GM21529 (cell line): Measurements from ENCODE around the gene PTCD3.
A peak's percentile ranks its signal among the peaks of the same experiment; 100 is the strongest.

ENCODE experiments used
- ATAC-seq: cut with Tn5 transposase; IDR thresholded peaks from one replicate; pipeline ENCODE4 v1.9.1; 2021; ENCODE audit not compliant: unreplicated experiment

Gene PTCD3

DNA sequence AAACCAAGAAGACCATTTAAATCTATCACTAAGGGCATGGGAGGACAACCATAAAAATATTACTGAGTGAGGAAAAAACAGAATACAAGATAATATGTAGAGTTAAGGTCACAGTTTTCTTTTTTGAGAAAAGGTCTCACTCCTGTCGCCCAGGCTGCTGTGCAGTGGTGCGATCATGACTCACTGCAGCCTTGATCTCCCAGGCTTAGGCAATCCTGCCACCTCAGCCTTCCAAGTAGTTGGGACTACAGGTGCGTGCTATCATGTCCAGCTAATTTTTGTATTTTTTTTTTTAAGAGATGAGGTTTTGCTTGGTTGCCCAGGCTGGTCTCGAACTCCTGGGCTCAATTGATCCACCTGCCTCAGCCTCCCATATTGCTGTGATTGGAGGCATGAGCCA lies 24.3 kb upstream of the PTCD3 start:
- no peak for ATAC-seq

DNA sequence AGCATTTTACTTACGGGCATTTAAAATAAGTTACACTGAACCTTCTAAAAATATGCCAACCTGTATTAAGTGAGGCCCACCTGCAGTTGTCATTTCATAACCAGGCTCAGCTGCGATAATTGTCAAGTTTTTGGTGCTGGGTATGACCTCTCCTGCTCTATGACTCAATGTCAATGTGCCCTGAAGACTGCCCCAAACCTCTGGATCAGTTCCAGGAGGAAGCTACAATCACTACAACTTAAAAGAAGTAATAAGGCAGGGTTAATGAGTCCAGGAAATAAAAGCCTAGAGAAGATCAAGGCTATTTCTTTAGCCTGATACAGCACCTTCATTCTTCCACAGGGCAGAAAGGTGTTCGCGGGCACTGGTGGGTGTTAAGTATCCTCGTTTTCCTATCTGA lies 23.3 kb upstream of the PTCD3 start:
- ATAC-seq: no peak

DNA sequence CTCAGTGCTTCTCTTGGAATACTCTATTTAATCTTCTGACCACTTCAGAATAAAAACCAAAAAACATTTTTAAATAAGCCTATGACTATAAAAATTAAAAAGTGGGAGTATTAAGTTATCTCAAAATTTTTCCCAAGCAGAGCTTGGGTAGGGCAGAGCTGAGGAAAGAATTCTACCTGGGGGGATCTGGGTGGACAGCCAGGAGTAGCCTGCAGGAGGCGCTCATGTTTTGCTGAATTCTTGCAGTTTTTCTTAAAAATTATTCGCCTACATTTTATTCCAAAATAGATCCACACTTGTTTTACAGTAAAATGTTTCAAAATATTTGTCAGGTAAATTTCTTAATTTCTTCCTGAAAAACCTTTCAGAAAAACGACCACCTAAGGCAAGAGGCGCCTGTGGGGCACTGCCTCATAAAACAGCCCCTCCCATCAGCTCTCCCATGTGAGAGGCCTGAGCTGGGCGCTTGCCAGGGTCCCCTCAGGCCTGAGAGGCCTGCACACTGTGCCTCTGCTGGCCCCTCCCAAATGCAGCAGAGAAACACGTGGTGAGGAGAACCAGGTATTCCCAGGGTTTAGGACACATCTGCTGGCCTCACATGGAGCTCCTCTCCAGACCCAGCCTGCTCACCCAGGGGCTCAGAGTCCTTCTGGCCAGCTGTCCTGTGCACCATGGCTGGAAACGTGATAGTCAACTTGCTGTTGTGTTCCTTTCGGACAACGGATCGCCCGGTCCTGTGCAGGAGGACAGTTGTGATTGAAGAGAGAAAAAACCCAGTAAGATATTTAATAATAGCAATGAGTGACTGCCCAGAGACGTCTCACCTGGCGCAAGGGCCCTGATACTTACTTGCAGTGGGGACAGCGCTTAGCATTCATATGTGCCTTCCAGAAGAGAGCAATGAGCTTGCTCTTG lies 17.8 kb upstream of the PTCD3 start:
- no peak for ATAC-seq

DNA sequence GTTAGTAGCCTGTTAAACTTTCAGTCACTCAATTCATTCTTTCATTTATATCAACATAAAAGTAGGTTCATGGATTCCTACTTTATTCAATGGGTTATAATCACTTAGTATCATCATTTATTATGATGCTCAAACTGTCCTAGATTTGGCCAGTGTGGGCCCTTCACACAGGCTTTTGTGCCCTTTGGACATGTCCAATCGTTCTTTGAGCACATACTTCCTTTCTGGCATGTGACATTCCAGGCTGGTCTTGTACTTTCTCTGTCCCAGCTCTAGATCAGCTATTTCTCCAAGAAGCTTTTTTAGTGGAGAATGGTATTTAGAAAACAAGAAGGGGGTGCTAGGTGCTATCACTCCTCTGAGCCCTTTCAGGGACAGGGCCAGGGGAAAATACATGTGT lies 11.8 kb upstream of the PTCD3 start:
- ATAC-seq: no peak

DNA sequence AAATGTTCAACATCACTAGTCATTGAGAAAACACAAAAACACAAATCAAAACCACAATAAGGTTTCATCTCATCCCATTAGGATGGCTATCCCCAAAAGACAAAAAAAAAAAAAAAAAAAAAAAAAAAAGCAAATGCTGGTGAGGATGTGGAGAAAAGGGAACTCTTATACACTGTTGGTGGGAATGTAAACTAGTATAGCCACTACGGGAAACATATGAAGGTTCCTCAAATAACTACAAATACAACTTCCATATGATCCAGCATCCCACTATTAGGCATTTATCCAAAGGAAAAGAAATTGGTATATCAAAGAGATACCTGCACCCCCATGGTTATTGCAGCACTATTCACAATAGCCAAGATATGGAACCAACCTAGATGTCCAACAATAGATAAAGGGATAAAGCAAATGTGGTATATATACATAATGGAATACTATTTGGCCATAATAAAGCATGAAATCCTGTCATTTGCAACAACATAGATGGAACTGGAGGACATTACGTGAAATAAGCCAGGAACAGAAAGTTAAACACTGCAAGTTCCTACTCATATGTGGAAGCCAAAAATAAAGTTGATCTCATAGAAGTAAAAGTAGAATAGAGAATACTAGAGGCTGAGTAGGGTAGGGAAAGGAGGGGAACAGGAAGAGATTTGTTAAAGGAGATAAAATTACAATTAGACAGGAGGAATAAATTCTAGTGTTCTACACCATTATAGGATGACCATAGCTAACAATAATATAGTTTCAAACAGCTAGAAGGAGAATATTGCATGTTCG lies 8.7 kb upstream of the PTCD3 start:
- ATAC-seq: no peak

DNA sequence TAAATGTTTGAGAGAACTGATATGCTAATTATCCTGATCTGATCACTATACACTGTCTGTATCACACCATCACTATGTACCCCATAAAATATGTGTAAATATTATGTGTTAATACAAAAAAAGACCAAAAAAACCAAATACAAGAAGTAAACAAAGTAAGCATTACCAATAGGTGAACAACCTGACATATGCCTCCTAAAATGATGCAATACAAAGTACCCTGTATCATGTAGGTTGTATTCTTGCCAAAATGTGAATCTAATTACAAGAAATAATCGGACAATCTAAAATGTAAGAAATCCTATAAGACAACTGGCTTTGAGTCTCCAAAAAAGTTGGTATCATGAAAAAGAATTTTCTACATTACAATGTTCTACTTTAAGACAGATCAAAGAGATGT lies 8.1 kb upstream of the PTCD3 start:
- no peak for ATAC-seq

DNA sequence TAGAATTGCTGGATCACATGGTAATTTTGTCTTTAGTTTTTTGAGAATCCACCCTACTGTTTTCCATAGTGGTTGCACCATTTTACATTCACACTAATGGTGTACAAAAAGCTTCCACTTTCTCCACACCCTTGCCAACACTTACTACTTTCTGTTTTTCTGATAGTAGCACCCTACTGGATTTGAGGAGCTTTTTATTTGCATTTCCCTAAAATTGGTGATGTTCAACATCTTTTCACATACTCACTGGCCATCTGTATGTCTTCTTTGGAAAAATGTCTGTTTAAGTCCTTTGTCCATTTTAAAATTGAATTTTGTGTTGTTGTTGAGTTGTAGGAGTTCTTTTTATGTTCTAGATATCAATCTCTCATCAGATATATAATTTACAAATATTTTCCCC lies 3.9 kb upstream of the PTCD3 start:
- no peak for ATAC-seq

DNA sequence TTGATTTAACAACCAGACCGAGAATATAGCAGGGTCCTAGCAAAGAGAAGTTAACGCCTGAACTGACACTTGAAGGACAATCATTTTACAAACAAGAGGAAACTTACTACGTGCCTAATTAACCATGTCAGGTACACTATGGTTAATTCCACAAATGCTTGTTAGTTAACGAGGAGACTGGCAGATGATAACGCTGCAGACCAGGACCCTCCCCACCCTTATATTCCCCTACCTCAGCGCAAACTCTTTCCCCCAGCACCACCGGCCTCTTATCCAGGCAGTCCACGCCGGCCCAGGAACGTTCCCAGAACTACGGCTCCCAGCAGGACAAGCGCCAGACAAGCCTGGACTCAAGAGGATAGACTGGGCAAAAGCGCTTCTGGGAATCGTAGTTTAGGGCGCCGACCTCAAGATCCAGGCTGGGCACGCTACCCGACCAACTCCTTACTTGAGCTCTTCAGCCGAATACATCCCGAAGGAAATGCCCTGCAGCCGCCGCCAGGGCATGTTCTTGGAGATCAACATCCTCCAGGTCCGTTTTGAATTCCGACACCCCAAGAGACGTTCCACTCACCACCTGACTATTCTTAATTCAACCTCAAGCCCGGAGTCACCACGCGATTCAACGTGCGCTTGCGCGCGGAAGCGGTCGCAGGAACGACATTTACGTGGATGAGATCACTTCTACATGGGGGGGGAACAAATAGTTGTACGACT lies 625 bp upstream of the PTCD3 start, which contains the start of gene POLR1A:
Gene POLR1A, minus strand, starts transcription at position 635 of the 717 bp plus-strand sequence. Its CDS starts 110 bp downstream, at position 525.
- ATAC-seq: peak; percentile 71

DNA sequence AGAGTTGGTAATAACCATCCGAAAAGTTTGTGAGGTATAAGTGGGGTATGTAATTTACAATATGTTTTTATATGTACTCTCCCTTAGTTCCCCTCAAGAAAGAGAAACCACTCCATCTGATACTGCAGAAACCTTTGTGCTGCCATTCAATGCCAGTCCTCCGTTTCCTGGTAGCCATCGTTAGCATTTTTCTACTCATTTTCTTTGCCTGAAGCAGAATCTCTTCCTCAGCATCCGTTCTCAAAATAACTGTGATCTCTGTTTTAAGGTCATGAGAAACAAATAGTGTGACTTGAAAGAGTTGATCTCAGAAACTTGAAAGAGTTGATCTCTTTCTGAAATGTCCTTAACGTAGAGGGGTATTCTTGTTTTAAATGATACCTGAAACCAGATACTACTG lies 996 bp downstream of the PTCD3 start:
- no peak for ATAC-seq

DNA sequence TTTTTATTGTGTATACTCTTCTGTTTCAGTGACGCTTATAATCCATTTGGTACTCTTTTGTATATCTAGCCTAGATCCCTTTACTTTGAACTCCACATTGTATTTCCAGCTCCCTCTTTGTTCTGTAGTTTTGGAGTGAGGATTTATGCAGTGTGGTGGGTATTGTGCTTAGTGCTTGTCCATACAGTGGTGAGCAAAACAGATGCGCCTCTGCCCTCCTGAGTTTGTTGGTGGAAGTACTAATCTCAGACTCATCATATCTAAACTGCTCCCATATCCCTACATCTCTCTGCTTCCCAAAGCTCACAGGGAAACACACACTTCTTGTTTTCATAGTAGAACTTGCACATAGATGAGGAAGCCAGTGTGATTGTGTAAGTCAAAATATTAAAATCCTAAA lies 12.1 kb downstream of the PTCD3 start:
- ATAC-seq: no peak

DNA sequence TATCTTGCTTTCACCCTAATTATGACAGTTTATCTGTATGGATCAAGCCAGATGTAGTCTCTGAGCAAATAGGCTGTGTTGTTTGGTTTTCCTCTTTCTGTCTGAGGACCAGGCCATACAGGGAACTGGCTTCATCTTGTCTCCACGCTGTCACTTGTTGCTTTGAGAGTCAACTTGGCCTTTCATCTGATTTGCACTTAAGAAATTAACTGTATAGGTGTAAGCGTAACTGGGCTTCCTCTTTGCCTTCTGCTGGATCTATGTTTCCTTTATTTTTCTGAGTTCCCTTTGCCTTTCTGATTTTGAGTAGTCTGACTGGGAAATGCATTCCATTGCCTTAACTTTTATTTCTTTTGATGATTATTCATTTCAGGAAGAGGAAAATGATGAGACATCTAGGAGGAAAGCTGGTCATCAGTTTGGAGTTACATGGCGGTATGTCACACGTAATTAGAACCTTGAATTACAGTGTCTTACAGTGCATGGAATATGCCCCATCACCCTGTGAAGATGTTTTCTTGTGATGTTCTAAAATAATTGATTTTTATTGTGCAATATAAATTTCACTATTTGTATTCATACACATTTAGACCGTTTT lies 17.4 kb downstream of the PTCD3 start:
- no peak for ATAC-seq

DNA sequence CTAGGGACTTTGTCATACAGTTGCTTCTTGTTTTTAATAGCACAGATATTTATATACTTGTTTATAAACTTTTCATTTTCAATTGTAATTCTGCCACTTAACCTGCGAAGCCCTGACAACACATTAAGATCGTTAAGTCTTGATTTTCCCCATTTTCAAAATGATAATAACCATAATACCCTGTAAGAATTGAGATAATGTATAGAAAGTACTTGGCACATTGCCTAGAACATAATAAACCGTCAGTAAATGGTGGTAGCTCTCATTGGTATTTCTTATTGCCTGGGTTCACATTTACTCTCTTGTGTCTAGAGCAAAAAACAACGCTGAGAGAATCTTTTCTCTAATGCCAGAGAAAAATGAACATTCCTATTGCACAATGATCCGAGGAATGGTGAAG lies 18.6 kb downstream of the PTCD3 start:
- no peak for ATAC-seq

DNA sequence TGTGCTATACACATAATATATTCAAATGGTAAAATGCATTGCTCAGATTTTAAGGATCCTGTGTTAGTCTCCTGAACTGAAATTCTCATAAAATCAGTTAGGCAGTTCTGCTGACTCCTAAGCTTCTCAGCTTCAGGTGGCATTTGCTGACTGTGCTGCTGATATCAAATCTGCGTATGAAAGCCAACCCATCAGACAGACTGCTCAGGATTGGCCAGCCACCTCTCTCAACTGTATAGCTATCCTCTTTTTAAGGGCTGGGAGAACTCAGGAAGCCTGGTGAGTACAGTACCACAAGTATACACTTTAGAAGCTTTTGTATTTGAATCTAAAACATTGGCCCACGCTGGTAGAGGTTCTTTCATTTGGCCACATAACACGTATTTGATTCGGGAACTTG lies 28.7 kb downstream of the PTCD3 start:
- ATAC-seq: no peak

DNA sequence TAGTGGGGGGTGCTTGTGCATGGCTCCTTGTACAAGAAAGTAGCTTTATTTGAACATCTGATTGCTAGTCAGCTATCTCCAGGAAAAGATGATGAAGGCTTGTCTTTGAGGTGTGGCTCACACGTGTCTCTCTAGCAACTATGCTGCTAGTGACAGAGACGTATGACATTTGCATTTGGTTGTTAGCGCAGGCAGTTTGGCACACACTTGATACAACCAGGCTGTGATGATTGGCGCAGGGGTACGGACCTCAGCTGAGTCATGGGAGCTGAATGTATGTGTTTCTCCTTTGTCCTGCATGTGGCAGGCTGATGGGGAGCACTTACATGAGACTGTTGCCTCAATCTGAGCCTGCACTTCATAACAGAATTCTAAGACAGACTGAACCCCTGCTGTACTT lies 29.6 kb downstream of the PTCD3 start:
- ATAC-seq: no peak

DNA sequence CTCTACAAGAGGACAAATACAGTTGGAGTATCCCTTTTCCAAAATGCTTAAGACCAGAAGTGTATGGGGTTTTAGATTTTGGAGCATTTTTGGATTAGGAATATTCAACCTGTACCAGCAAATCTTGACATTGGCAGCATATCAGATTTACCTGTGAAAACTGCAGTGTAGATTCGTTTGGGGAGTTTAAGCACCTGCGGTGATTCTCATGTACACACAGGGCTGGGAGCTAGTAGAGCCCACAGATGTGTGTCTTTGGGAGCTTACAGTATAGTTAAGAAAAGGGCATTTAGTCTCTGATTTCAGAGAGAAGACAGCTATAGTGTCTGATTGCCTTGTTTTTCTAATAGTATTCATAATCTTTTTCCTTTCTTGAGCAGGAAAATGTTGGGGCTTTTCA lies 30.1 kb downstream of the PTCD3 start:
- ATAC-seq: no peak

DNA sequence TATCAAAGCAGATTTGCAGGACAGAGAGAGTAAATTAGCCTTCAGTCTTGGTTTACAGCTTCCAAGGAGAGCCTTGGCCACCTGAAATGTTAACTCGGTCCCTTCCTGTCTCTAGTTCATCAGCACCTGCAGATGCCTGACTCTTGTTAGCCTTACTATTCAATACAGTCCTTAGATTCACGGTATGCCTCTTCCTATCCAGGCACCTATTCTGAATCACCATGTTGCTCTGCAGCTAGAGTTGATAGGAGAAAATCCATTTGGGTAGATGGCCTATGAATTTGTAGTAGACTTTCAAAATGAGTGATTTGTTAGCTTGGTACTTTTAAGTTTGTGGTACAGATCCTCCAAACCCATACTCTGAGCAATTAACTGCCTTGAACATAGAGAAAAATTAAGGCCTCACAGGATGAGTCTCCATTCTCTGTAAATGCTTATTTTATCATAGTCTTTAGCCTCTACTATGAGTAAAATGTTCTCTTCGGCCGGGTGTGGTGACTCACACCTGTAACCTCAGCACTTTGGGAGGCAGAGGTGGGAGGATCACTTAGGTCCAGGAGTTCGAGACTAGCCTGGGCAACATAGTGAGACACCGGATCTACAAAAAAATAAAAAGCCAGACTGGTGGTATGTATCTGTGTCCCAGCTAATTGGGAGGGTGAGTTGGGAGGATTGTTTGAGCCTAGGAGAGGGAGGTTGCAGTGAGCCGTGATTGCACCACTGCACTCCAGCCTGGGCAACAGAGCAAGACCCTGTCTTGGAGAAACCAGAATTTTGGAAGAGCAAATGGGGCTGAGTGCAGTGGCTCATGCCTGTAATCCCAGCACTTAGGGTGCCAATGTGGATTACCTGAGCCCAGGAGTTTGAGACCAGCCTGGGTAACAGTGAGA lies 32.9 kb downstream of the PTCD3 start:
- ATAC-seq: no peak

DNA sequence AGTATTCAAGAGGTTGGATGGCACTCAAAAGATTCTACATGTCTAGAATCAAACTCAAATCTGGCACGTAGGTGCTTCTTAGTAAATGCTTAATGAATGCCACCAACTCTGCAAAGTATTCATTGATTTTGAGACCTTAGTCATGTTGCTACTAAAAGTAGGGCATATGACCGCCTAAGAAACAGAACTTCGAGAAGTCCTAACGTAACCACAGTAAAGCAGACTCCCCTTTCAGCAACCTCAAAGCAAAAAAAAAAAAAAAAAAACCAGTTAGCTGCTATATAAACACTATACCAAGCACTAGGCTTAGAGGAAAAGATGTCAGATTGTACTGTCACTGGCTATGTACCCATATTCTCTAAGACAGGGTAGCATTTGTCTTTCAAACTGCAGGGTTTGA lies 33.9 kb downstream of the PTCD3 start:
- no peak for ATAC-seq

DNA sequence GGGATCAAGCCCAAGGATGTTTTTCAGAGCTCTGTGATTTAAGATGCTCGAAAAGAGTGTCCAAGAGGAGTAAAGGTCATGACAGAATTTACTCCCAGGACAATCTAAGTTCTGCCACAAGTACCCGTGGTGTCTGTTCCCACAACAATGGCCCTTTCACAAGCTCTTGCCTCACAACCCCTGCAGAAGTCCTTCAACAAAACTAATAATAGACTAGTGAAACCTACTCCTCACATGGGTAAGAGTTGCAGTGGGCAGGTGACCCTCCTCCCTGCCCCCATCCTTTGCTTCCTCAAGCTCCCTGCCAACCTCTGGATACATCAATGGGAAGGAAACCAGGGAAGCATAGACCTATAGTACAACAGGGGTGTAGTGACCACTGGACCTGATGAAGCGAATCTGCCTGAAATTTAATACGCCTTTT lies 34.9 kb downstream of the PTCD3 start:
- no peak for ATAC-seq

DNA sequence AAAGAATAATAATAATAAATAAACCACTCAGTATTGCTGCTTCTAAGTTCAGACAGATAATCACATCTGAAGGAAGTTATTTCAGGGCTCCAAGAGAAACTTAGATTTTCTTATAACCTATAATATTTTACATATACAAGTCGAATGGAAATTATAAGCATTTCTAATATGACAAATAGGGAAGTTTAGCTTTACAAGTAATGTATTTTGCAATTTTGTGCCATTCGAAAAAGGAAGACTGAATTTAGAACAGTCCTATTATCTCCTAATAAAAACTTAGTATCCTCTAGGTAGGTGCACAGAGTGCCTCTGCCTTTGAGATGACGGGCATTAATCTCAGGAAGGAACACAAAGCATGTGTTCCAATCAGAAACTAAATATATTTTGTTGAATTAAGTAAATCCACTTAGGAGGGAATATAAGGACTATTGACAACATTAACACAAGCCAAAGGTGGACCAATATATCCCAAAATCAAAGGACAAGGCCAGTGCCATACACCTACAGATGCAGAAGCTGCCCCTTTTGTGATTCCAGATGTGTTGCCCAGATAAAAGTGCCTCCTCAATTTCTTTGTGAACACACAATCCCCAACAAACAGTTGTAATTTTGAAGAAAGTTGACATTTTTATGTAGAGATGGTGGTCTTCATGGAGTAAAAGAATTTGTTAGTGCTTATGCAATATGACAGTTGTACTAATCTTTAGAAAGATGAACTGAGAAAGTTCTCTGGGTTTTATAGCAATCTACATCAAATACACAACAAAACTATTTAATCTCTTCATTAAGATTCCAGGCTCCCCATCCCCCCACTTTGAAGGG lies 36.6 kb downstream of the PTCD3 start:
- ATAC-seq: no peak
